K562 (cell line): ENCODE measurements around the gene LIPE. TPM values are rescaled to one million over a fixed set of nuclear protein-coding genes. Genes with fewer than 3 reads are reported as not detected.

Source experiments
- DPF2 ChIP-seq: fragments of 450-650 bp; IDR thresholded peaks from 2 replicates; pipeline ENCODE4 v1.6.1; 2016
- EGR1 ChIP-seq: fragments of 450-650 bp; conservative IDR thresholded peaks from 2 replicates; pipeline ENCODE4 v1.6.1; 2017; ENCODE audit warnings: mild to moderate bottlenecking
- ETV6 ChIP-seq, 3 experiments: fragments of 150-350 bp in 1 of 3; sonication (generic) in 1 of 3; formaldehyde crosslinking in 1 of 3; IDR thresholded peaks; 2 replicates each; pipeline versions ENCODE4 v1.6.1 to v1.8.0; 2014 to 2022; ENCODE audit warnings: borderline replicate concordance in 2 of 3, low read depth in 2 of 3, antibody characterized with exemption in 1 of 3, low read length in 1 of 3, mild to moderate bottlenecking in 1 of 3, missing genetic modification reagents in 1 of 3
- KLF13 ChIP-seq: fragments of 450-650 bp; IDR thresholded peaks from 2 replicates; pipeline ENCODE4 v1.6.1; 2016; ENCODE audit warnings: missing genetic modification characterization, low read depth, mild to moderate bottlenecking, missing compliant biosample characterization, moderate library complexity, borderline replicate concordance
- KLF16 ChIP-seq: IDR thresholded peaks from 2 replicates; pipeline ENCODE4 v1.6.1; 2016; ENCODE audit warnings: antibody characterized with exemption
- LEF1 ChIP-seq: fragments of 450-650 bp; IDR thresholded peaks from 2 replicates; pipeline ENCODE4 v1.6.1; 2016; ENCODE audit warnings: mild to moderate bottlenecking
- NBN ChIP-seq: fragments of 450-650 bp; IDR thresholded peaks from 2 replicates; pipeline ENCODE4 v1.6.1; 2016; ENCODE audit warnings: low read depth, mild to moderate bottlenecking
- NCOA4 ChIP-seq: fragments of 450-650 bp; IDR thresholded peaks from 2 replicates; pipeline ENCODE4 v1.6.1; 2018; ENCODE audit warnings: mild to moderate bottlenecking; ENCODE audit not compliant: partially characterized antibody
- PRDM10 ChIP-seq: fragments of 450-650 bp; IDR thresholded peaks from 2 replicates; pipeline ENCODE4 v1.6.1; 2018; ENCODE audit not compliant: partially characterized antibody
- RBM25 ChIP-seq: fragments of 200-400 bp; formaldehyde crosslinking; IDR thresholded peaks from 2 replicates; pipeline ENCODE4 v1.6.1; 2018; ENCODE audit warnings: low read length, low read depth, moderate library complexity; ENCODE audit not compliant: severe bottlenecking
- RNF2 ChIP-seq: sonication (generic); IDR thresholded peaks from 2 replicates; pipeline ENCODE4 v1.6.1; 2016
- SMAD3 ChIP-seq: fragments of 450-650 bp; formaldehyde crosslinking; conservative IDR thresholded peaks from 2 replicates; pipeline ENCODE4 v1.4.0; 2020; ENCODE audit warnings: mild to moderate bottlenecking
- SMARCA4 ChIP-seq: fragments of 450-650 bp; IDR thresholded peaks from 2 replicates; pipeline ENCODE4 v1.6.1; 2016
- SUPT5H ChIP-seq: fragments of 450-650 bp; IDR thresholded peaks from 2 replicates; pipeline ENCODE4 v1.6.1; 2016
- VEZF1 ChIP-seq: fragments of 200-800 bp; sonication (Bioruptor generic); IDR thresholded peaks from 2 replicates; pipeline ENCODE4 v1.6.1; 2017; ENCODE audit warnings: missing genetic modification characterization, missing compliant biosample characterization
- ZBTB7A ChIP-seq: IDR thresholded peaks from 2 replicates; pipeline ENCODE4 v1.6.1; 2011; ENCODE audit warnings: low read depth, mild to moderate bottlenecking, low read length, moderate library complexity, borderline replicate concordance; ENCODE audit not compliant: control insufficient read depth
- ZEB2 ChIP-seq: fragments of 450-650 bp; IDR thresholded peaks from 2 replicates; pipeline ENCODE4 v1.6.1; 2016
- ZNF140 ChIP-seq: fragments of 250-450 bp; sonication (Bioruptor Pico); IDR thresholded peaks from 2 replicates; pipeline ENCODE4 v1.8.0; 2021; ENCODE audit warnings: moderate library complexity, mild to moderate bottlenecking, inconsistent platforms
- ZNF277 ChIP-seq: fragments of 250-450 bp; sonication (Bioruptor Pico); IDR thresholded peaks from 2 replicates; pipeline ENCODE4 v1.8.0; 2022; ENCODE audit warnings: inconsistent platforms, mild to moderate bottlenecking, moderate library complexity, borderline replicate concordance
- ZNF830 ChIP-seq: fragments of 250-450 bp; sonication (Bioruptor Pico); IDR thresholded peaks from 2 replicates; pipeline ENCODE4 v1.5.0; 2021; ENCODE audit warnings: mild to moderate bottlenecking
- ZSCAN32 ChIP-seq: fragments of 450-650 bp; formaldehyde crosslinking; IDR thresholded peaks from 2 replicates; pipeline ENCODE4 v1.4.0; 2020; ENCODE audit warnings: mild to moderate bottlenecking, moderate library complexity
- polyA plus RNA-seq, 8 experiments: library from polyadenylated mRNA; depleted of rRNA in 4 of 8; stranded (reverse) in 5 of 8; unstranded in 3 of 8; fragments of >200 nt; fragmentation: Nextera tagmentation in 2 of 8; fragmentation: Illumina TruSeq in 1 of 8; extraction: Ambion mirVana in 2 of 8; extraction: Trizol in 1 of 8; gene quantifications; 2 replicates each; pipeline versions ENCODE4 v1.2.1 to v1.2.3, GENCODE V29; 2011 to 2014; ENCODE audit warnings: inconsistent platforms in 1 of 8, missing spikeins in 1 of 8
- total RNA-seq, 7 experiments: library from RNA; depleted of rRNA in 6 of 7; stranded (reverse); fragments of >200 nt in 6 of 7; fragmentation: Illumina TruSeq in 2 of 7; extraction: Trizol in 2 of 7; gene quantifications; 2 replicates each; pipeline versions ENCODE4 v1.2.1 to v1.2.3, GENCODE V29; 2011 to 2021; ENCODE audit warnings: low replicate concordance in 1 of 7
- TF ChIP-seq, protein P1 (sequence below): conservative IDR thresholded peaks from 2 replicates; pipeline ENCODE4 v1.6.1; 2011; ENCODE audit warnings: low read depth, mild to moderate bottlenecking, low read length; ENCODE audit not compliant: control insufficient read depth

The LIPE gene
- total and polyA plus RNA-seq, 9 of the 15 experiments (the other 6 are each of a cell fraction or from before 2014, with no cell fraction given), result 0.22 TPM; not detected in 8

GRCh38 chr19:42450314-42450934 is 23.2 kb upstream of the LIPE start (continued):
- no peak for TF ChIP-seq ZSCAN32 (CRISPR knock-in tag)
- no peak for TF ChIP-seq ZBTB7A
- no peak for TF ChIP-seq ZNF277 (CRISPR knock-in tag)
- TF ChIP-seq VEZF1 (CRISPR knock-in tag), result peak; percentile 41; the same call in 1 of the 2 replicates
- TF ChIP-seq NCOA4, result no peak
- TF ChIP-seq ZNF140 (CRISPR knock-in tag), result no peak
- TF ChIP-seq KLF13, result no peak
- TF ChIP-seq DPF2, result peak; percentile 84
- TF ChIP-seq PRDM10, result peak; percentile 36
- TF ChIP-seq SMARCA4, result peak; percentile 67
- TF ChIP-seq NBN, result 0 out of 2 replicates have a peak, but pooled peaks have one; percentile 36
- TF ChIP-seq ZEB2, result peak; percentile 47; the same call in 1 of the 2 replicates
- peak; percentile 90 for TF ChIP-seq EGR1
- TF ChIP-seq ZNF830, result no peak
- no peak for TF ChIP-seq SUPT5H
- TF ChIP-seq SMAD3, result 0 out of 2 replicates have a peak, but pooled peaks have one; percentile 19
- 0 out of 2 replicates have a peak, but pooled peaks have one; percentile 29 for TF ChIP-seq KLF16
- peak; percentile 69 to 95; a peak in 3 of 4 replicates for TF ChIP-seq ETV6 (IDR thresholded peaks at IDR 0.05; ENCODE audit: borderline replicate concordance in 1 of 2, low read depth in 2 of 2, low read length in 1 of 2)
- no peak for TF ChIP-seq ETV6 (CRISPR knock-in tag; IDR thresholded peaks at IDR 0.05; ENCODE audit: borderline replicate concordance)
- TF ChIP-seq LEF1, result peak; percentile 84
- TF ChIP-seq, protein P1, sequence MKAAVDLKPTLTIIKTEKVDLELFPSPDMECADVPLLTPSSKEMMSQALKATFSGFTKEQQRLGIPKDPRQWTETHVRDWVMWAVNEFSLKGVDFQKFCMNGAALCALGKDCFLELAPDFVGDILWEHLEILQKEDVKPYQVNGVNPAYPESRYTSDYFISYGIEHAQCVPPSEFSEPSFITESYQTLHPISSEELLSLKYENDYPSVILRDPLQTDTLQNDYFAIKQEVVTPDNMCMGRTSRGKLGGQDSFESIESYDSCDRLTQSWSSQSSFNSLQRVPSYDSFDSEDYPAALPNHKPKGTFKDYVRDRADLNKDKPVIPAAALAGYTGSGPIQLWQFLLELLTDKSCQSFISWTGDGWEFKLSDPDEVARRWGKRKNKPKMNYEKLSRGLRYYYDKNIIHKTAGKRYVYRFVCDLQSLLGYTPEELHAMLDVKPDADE, result no peak
- TF ChIP-seq RBM25, result no peak
- peak; percentile 81; the same call in 1 of the 2 replicates for TF ChIP-seq RNF2
